Nephron progenitor cell (in vitro differentiated cells): ENCODE measurements around the gene ATP7A.

Source experiments
- DNase-seq: peaks from one replicate; pipeline ENCODE4 v3.0.0; 2021
- H3K27ac Mint-ChIP-seq: 2 replicates; pipeline ENCODE4 v1.8.0; 2021; ENCODE audit warnings: mild to moderate bottlenecking, moderate library complexity, mixed read lengths
- H3K27me3 Mint-ChIP-seq: 2 replicates; pipeline ENCODE4 v1.8.0; 2021; ENCODE audit warnings: mild to moderate bottlenecking, low read depth, mixed read lengths; ENCODE audit not compliant: poor library complexity
- H3K36me3 Mint-ChIP-seq: 2 replicates; pipeline ENCODE4 v1.8.0; 2021; ENCODE audit warnings: low read depth, mixed read lengths
- H3K4me1 Mint-ChIP-seq: 2 replicates; pipeline ENCODE4 v1.8.0; 2021; ENCODE audit warnings: mixed read lengths
- H3K4me3 Mint-ChIP-seq: 2 replicates; pipeline ENCODE4 v1.8.0; 2021; ENCODE audit warnings: mild to moderate bottlenecking, moderate library complexity, mixed read lengths
- H3K9me3 Mint-ChIP-seq: 2 replicates; pipeline ENCODE4 v1.8.0; 2021; ENCODE audit warnings: mild to moderate bottlenecking, moderate library complexity, mixed read lengths
- TF ChIP-seq, protein P1 (sequence below): fragments of 200-600 bp; sonication (generic); IDR thresholded peaks from 2 replicates; pipeline ENCODE4 v1.5.0; 2021; ENCODE audit warnings: antibody characterized with exemption

The ATP7A gene

DNA sequence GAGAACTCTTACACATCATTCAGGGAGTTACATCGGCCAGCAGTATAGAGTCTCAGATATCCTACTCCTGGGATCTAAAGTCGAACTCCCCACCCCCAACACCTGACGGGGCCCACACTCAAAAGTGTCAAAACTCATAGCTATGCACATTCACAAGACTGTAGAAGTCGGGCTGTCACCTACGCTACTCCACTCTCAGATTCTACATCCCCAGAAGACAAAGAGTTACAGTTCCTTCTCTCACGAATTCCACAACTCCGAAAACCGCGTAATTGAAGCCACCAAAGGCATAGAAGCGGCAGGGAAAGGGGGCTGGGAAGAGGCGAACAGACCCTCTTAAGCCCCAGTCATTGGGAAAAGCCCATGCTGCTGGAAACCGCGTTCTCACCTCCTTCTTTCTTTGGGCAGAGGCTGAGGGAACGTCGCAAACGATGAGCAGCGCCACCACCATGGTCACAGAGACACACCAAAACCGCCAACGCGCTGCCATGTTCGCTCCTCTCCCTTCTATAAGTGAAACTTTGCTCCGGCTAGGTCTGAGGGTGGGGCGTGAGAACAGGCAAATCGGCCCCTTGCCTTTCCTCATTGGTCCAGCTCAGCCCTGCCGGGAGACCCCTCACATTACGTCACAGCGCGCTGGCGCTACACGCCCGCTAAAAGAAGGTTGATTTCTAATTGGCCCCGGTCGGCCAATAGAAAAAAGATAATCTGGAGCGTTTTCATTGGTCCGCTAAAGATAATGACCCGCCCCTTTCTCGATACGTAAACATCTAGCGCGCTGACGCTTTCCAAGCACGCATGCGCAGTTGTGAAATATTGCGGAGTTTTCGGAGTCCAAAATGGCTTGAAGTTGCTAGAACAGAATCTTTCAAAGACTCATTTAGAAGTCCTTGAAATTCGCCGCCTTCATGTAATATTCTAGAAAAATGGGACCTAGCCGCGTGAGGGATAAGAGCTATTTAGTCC, 15.3 kb upstream of the ATP7A start, which contains the start of gene MAGT1:
Gene MAGT1, minus strand, starts transcription at position 515 of the 966 bp plus-strand sequence. Its CDS starts 25 bp downstream, at position 490.
- Mint-ChIP-seq H3K4me1 (peaks cover 14% of the 10 kb centered on the region), H3K27me3 (peaks cover 6% of the 10 kb centered on the region), H3K36me3 (peaks cover 11% of the 10 kb centered on the region), H3K4me3 (peak within 1 kb of the TSS; percentile 93), H3K27ac (peak within 1 kb of the TSS; percentile 99), H3K9me3 (peaks cover 47% of the 10 kb centered on the region)
- TF ChIP-seq, protein P1, sequence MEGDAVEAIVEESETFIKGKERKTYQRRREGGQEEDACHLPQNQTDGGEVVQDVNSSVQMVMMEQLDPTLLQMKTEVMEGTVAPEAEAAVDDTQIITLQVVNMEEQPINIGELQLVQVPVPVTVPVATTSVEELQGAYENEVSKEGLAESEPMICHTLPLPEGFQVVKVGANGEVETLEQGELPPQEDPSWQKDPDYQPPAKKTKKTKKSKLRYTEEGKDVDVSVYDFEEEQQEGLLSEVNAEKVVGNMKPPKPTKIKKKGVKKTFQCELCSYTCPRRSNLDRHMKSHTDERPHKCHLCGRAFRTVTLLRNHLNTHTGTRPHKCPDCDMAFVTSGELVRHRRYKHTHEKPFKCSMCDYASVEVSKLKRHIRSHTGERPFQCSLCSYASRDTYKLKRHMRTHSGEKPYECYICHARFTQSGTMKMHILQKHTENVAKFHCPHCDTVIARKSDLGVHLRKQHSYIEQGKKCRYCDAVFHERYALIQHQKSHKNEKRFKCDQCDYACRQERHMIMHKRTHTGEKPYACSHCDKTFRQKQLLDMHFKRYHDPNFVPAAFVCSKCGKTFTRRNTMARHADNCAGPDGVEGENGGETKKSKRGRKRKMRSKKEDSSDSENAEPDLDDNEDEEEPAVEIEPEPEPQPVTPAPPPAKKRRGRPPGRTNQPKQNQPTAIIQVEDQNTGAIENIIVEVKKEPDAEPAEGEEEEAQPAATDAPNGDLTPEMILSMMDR: no peak
- peak; percentile 81 for DNase-seq

DNA sequence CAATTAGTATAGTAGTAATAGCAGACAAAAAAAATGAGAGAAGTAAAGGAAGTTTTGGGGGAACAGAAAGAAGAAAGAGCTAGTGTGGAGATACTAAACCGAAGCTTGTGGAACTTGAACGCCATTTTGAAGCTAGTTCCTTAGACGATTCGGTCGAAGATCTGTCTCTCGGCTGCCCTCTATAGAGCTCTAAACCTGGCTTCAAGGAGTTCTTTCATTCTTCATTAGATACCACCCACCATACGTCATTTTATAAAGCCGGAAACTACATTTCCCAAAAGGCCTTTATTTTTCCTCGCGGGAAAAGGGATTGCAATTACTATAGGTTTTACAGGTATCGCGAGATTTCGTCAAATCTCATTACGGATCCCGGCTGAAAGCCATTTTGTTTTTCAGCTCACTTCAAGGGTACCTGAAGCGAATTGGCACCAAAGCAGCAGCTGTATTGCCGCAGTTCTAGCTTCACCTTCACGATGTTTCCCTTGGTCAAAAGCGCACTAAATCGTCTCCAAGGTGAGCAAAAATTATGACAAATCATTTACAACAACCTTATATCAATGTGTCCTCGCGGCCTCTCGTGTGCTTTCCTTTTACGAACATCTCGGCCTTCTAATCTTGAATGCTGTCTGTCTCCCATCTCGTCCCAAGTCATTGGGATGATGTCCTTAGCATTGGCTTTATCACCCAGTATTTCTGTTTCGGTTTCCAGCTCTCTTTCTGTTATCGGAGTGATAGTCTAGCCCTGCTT, 11.2 kb upstream of the ATP7A start, which contains the start of gene COX7B:
Gene COX7B, plus strand, starts transcription at position 388 of the 748 bp plus-strand sequence. Its CDS starts 86 bp downstream, at position 474.
- TF ChIP-seq, protein P1: no peak
- Mint-ChIP-seq H3K27ac (peak within 1 kb of the TSS; percentile 99), H3K4me3 (peak within 1 kb of the TSS; percentile 95), H3K4me1 (peaks cover 5% of the 10 kb centered on the region), H3K27me3 (peaks cover 2% of the 10 kb centered on the region), H3K9me3 (peaks cover 61% of the 10 kb centered on the region), H3K36me3 (peaks cover 30% of the 10 kb centered on the region)
- peak; percentile 60 for DNase-seq

DNA sequence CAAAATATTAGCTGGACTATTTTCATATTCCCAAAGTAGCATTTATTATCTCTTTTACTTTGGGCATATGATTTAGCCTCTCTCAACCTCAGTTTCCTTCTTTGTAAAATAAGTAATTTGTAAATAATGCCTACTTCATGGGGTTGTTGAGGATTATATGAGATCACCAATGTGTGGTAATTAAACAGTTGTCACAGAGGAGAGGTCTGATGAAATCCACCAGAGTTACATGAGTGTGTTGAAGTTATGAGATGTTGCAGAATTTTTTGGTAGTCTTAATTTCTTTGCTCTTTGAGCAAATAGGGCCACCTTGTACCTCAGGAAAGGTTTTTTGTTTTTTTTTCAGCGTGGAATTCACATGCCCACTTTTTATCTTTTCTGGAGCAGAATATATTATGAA, 9.8 kb upstream of the ATP7A start:
- DNase-seq: no peak
- Mint-ChIP-seq H3K4me1 (peaks cover 5% of the 10 kb centered on the region), H3K36me3 (peaks cover 39% of the 10 kb centered on the region), H3K27me3 (peaks cover 2% of the 10 kb centered on the region), H3K4me3 (peak overlapping the region; percentile 95), H3K27ac (no peak overlapping the region), H3K9me3 (peaks cover 57% of the 10 kb centered on the region)
- TF ChIP-seq, protein P1: no peak

DNA sequence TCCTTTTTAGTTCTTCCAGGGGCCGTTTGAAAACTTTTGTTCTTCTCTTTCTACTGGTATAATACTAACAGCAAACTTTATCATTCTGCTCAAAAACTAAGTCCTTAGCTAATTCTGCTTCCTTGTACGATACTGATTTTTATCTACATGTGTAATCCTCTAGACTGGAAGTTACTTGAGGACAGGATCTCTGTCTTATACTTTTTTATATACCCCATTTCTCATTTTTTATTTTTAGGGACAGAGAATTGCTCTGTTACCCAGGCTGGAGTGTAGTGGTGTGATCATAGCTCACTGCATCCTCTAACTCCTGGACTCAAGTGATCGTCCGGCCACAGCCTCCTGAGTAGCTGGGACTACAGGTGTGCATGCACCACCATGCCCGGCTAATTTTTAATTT, 9.0 kb upstream of the ATP7A start:
- Mint-ChIP-seq H3K27ac (no peak overlapping the region), H3K4me3 (peak overlapping the region; percentile 70), H3K36me3 (peaks cover 39% of the 10 kb centered on the region), H3K9me3 (peaks cover 52% of the 10 kb centered on the region), H3K27me3 (no peaks in the 10 kb centered on the region), H3K4me1 (peaks cover 5% of the 10 kb centered on the region)
- no peak for DNase-seq
- TF ChIP-seq, protein P1: no peak

DNA sequence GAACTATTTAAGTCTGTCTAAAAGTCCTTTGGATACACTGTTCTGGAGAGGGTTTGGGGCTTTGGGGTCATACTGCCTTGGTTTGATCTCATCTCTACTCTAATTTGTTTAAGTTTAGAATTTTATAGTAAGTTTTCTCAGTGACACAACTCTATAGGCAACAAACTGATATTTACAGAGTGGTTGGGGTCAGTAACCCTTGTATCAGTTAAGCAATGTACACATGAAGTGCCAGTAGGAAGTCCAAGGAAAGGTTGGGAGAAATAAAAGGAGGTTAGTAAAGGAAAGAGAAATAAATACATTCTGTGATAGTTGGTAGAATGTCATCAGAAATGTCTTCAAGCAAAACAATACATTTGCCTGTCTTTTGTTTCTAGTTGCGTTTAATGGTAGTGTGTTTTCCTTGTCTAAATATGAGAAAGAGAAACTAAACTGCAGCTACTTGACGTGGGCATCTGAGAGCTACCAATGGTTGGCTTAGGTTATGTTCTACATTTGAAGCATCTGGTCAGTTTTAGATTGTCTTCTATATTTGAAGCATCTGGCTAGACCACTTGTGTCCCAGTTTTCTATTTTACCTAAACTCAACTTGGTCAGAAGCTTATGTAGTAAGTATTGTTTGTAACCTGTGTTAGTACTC, 6.9 kb downstream of the ATP7A start:
- DNase-seq: no peak

More for the DNA sequence above, 6.9 kb downstream of the ATP7A start:
- Mint-ChIP-seq H3K4me1 (peaks cover 8% of the 10 kb centered on the region), H3K36me3 (peaks cover 4% of the 10 kb centered on the region), H3K9me3 (peaks cover 19% of the 10 kb centered on the region), H3K4me3 (no peak overlapping the region), H3K27me3 (no peaks in the 10 kb centered on the region), H3K27ac (no peak overlapping the region)
- TF ChIP-seq, protein P1: no peak
